Measurements from ENCODE around the gene HRH1.
"Not testable (repeated sequence)": the region's sequence is repeated elsewhere in the genome, so short reads cannot be mapped to it uniquely, and the experiment has no call there.

Gene HRH1

GRCh38 chr3:11239796-11240195, 85.5 kb downstream of the HRH1 start:
- no peak for DNase-seq (ENCODE audit: low spot score)

- no peak for DNase-seq (ENCODE audit: low spot score)
Measured at GRCh38 chr3:11240496-11240895, 86.2 kb downstream of the HRH1 start.

- DNase-seq (ENCODE audit: low spot score) = no peak
Measured at GRCh38 chr3:11244121-11244677, 89.9 kb downstream of the HRH1 start.

GRCh38 chr3:11245276-11245675, 91.0 kb downstream of the HRH1 start:
- no peak for DNase-seq (ENCODE audit: low spot score)

GRCh38 chr3:11245827-11246662, 91.8 kb downstream of the HRH1 start:
- no peak for DNase-seq (ENCODE audit: low spot score)

- no peak for DNase-seq (ENCODE audit: low spot score)
Measured at GRCh38 chr3:11246663-11246970, 92.3 kb downstream of the HRH1 start.

GRCh38 chr3:11247362-11247761, 93.1 kb downstream of the HRH1 start:
- no peak for DNase-seq (ENCODE audit: low spot score)

- no peak for DNase-seq (ENCODE audit: low spot score)
Measured at GRCh38 chr3:11248596-11248995, 94.3 kb downstream of the HRH1 start.

- no peak for DNase-seq (ENCODE audit: low spot score)
Measured at GRCh38 chr3:11250902-11251806, 96.9 kb downstream of the HRH1 start.

GRCh38 chr3:11251807-11252176, 97.5 kb downstream of the HRH1 start:
- no peak for DNase-seq (ENCODE audit: low spot score)

GRCh38 chr3:11254876-11255275, 100.6 kb downstream of the HRH1 start:
- DNase-seq (ENCODE audit: low spot score) = no peak

GRCh38 chr3:11255537-11255936, 101.2 kb downstream of the HRH1 start:
- not testable (repeated sequence) for DNase-seq (ENCODE audit: low spot score)

GRCh38 chr3:11258958-11259357, 104.7 kb downstream of the HRH1 start:
- DNase-seq (ENCODE audit: low spot score) = no peak

- DNase-seq (ENCODE audit: low spot score) = no peak
Measured at GRCh38 chr3:11260460-11260859, 106.2 kb downstream of the HRH1 start.

GRCh38 chr3:11269007-11269406, 114.7 kb downstream of the HRH1 start:
- DNase-seq (ENCODE audit: low spot score) = no peak

- DNase-seq (ENCODE audit: low spot score) = peak; percentile 97
Measured at GRCh38 chr3:11271986-11272904, 118.0 kb downstream of the HRH1 start, which contains the start of gene ATG7. Gene ATG7, plus strand, starts transcription at chr3:11272397. Its CDS starts 26,299 bp downstream, at chr3:11298696.

- DNase-seq (ENCODE audit: low spot score) = no peak
Measured at GRCh38 chr3:11272906-11273574, 118.7 kb downstream of the HRH1 start.

- no peak for DNase-seq (ENCODE audit: low spot score)
Measured at GRCh38 chr3:11273891-11274291, 119.6 kb downstream of the HRH1 start.

GRCh38 chr3:11274566-11275142, 120.4 kb downstream of the HRH1 start:
- DNase-seq (ENCODE audit: low spot score) = no peak

- no peak for DNase-seq (ENCODE audit: low spot score)
Measured at GRCh38 chr3:11275926-11276325, 121.6 kb downstream of the HRH1 start.

GRCh38 chr3:11276901-11277300, 122.6 kb downstream of the HRH1 start:
- no peak for DNase-seq (ENCODE audit: low spot score)
